ENCODE results near the gene PDE4C.

Gene PDE4C

GRCh38 chr19:18262917-18263316 lies 36.7 kb upstream of the PDE4C start:
- H3K4me3 ChIP-seq (ENCODE audit: low read length), result no peak overlapping the region
- TF ChIP-seq CTCF (conservative IDR thresholded peaks at IDR 0.05; ENCODE audit: low read depth, low read length), result no peak
- no peak for DNase-seq (ENCODE audit: low read depth)

GRCh38 chr19:18262144-18262543 lies 35.9 kb upstream of the PDE4C start:
- DNase-seq (ENCODE audit: low read depth), result no peak
- H3K4me3 ChIP-seq (ENCODE audit: low read length), result no peak overlapping the region
- TF ChIP-seq CTCF (conservative IDR thresholded peaks at IDR 0.05; ENCODE audit: low read depth, low read length), result no peak

- H3K4me3 ChIP-seq (ENCODE audit: low read length), result no peak overlapping the region
- no peak for TF ChIP-seq CTCF (conservative IDR thresholded peaks at IDR 0.05; ENCODE audit: low read depth, low read length)
- DNase-seq (ENCODE audit: low read depth), result no peak
Measured at GRCh38 chr19:18261474-18261873, 35.2 kb upstream of the PDE4C start.

- no peak for TF ChIP-seq CTCF (conservative IDR thresholded peaks at IDR 0.05; ENCODE audit: low read depth, low read length)
Measured at GRCh38 chr19:18259893-18260292, 33.7 kb upstream of the PDE4C start.

GRCh38 chr19:18257503-18258470 lies 31.5 kb upstream of the PDE4C start:
- no peak for DNase-seq (ENCODE audit: low read depth)
- no peak for TF ChIP-seq CTCF (conservative IDR thresholded peaks at IDR 0.05; ENCODE audit: low read depth, low read length)
- no peak overlapping the region for H3K4me3 ChIP-seq (ENCODE audit: low read length)

More at GRCh38 chr19:18259893-18260292, 33.7 kb upstream of the PDE4C start:
- no peak for DNase-seq (ENCODE audit: low read depth)
- no peak overlapping the region for H3K4me3 ChIP-seq (ENCODE audit: low read length)

GRCh38 chr19:18254546-18255503 lies 28.6 kb upstream of the PDE4C start:
- no peak overlapping the region for H3K4me3 ChIP-seq (ENCODE audit: low read length)
- peak; percentile 24 for TF ChIP-seq CTCF (conservative IDR thresholded peaks at IDR 0.05; ENCODE audit: low read depth, low read length)
- DNase-seq (ENCODE audit: low read depth), result no peak

All from retinal pigment epithelial cell (primary cell).